ENCODE data around the gene DHRS4. TPM values are rescaled to one million over a fixed set of nuclear protein-coding genes. Genes with fewer than 3 reads are reported as not detected.

The DHRS4 gene
- total RNA-seq, 6 experiments from 2014 or later, result 19.8 to 30.7 (median 24.9) TPM

- Mint-ChIP-seq H3K9me3 (no peaks in the 10 kb centered on the region), H3K27ac (no peak overlapping the region), H3K4me1 (ENCODE audit: low read depth) (peaks cover 10% of the 10 kb centered on the region), H3K36me3 (ENCODE audit: low read depth) (no peaks in the 10 kb centered on the region), H3K27me3 (ENCODE audit: insufficient read depth) (peaks cover 15% of the 10 kb centered on the region), H3K4me3 (no peak overlapping the region)
- no peak for TF ChIP-seq CTCF (IDR thresholded peaks at IDR 0.05)
- no peak for DNase-seq
Observed at GRCh38 chr14:23933742-23934128, 19.8 kb upstream of the DHRS4 start.

- H3K36me3 Mint-ChIP-seq (ENCODE audit: low read depth), result no peaks in the 10 kb centered on the region
Observed at GRCh38 chr14:23935158-23935557, 18.4 kb upstream of the DHRS4 start.

GRCh38 chr14:23936084-23936829 lies 17.3 kb upstream of the DHRS4 start:
- H3K27ac Mint-ChIP-seq, result no peak overlapping the region
- peaks cover 5% of the 10 kb centered on the region; the same call in 1 of the 2 replicates for H3K36me3 Mint-ChIP-seq (ENCODE audit: low read depth)
- H3K4me1 Mint-ChIP-seq (ENCODE audit: low read depth), result no peaks in the 10 kb centered on the region; the same call in 1 of the 2 replicates
- no peak overlapping the region for H3K4me3 Mint-ChIP-seq
- peaks cover 15% of the 10 kb centered on the region for H3K27me3 Mint-ChIP-seq (ENCODE audit: insufficient read depth)
- no peak for DNase-seq
- TF ChIP-seq CTCF (IDR thresholded peaks at IDR 0.05), result no peak
- H3K9me3 Mint-ChIP-seq, result no peaks in the 10 kb centered on the region

More at GRCh38 chr14:23935158-23935557, 18.4 kb upstream of the DHRS4 start:
- Mint-ChIP-seq H3K27ac (no peak overlapping the region), H3K27me3 (ENCODE audit: insufficient read depth) (peaks cover 15% of the 10 kb centered on the region), H3K4me3 (no peak overlapping the region), H3K9me3 (no peaks in the 10 kb centered on the region), H3K4me1 (ENCODE audit: low read depth) (peaks cover 10% of the 10 kb centered on the region)
- TF ChIP-seq CTCF (IDR thresholded peaks at IDR 0.05), result no peak
- no peak for DNase-seq

- peaks cover 5% of the 10 kb centered on the region; the same call in 1 of the 2 replicates for H3K36me3 Mint-ChIP-seq (ENCODE audit: low read depth)
- H3K27me3 Mint-ChIP-seq (ENCODE audit: insufficient read depth), result peaks cover 11% of the 10 kb centered on the region
- H3K4me3 Mint-ChIP-seq, result no peak overlapping the region
- no peak for DNase-seq
- no peaks in the 10 kb centered on the region for H3K9me3 Mint-ChIP-seq
- TF ChIP-seq CTCF (IDR thresholded peaks at IDR 0.05), result no peak
- no peaks in the 10 kb centered on the region for H3K4me1 Mint-ChIP-seq (ENCODE audit: low read depth)
- H3K27ac Mint-ChIP-seq, result no peak overlapping the region
Observed at GRCh38 chr14:23937203-23937602, 16.4 kb upstream of the DHRS4 start.

GRCh38 chr14:23938823-23939222 lies 14.7 kb upstream of the DHRS4 start:
- H3K27ac Mint-ChIP-seq, result no peak overlapping the region
- no peaks in the 10 kb centered on the region for H3K4me1 Mint-ChIP-seq (ENCODE audit: low read depth)
- no peaks in the 10 kb centered on the region for H3K9me3 Mint-ChIP-seq
- no peak for TF ChIP-seq CTCF (IDR thresholded peaks at IDR 0.05)
- no peak for DNase-seq
- no peak overlapping the region for H3K4me3 Mint-ChIP-seq
- H3K36me3 Mint-ChIP-seq (ENCODE audit: low read depth), result peaks cover 5% of the 10 kb centered on the region; the same call in 1 of the 2 replicates
- H3K27me3 Mint-ChIP-seq (ENCODE audit: insufficient read depth), result peaks cover 9% of the 10 kb centered on the region

Measured in HFFc6 (cell line).